Left ventricle myocardium superior (tissue), 1 donor: Measurements from ENCODE around the gene SNX4. TPM values are rescaled to one million over a fixed set of nuclear protein-coding genes. Genes with fewer than 3 reads are reported as not detected.

Experiments used
- ATAC-seq: fragments of 200-7000 bp; cut with Tn5 transposase; one replicate; pipeline ENCODE4 v1.9.1; 2020; ENCODE audit warnings: mild to moderate bottlenecking, moderate library complexity
- DNase-seq: peaks from one replicate; pipeline ENCODE4 v3.0.0-alpha.2; 2020
- intact Hi-C: fragments of 100-400 bp; cut with micrococcal nuclease; formaldehyde crosslinking; loops from one replicate; pipeline ENCODE4 v1.11.0; 2022
- total RNA-seq: library from RNA; stranded (reverse); fragmentation: NEBNext Ultra II Directional; extraction: Animal tissue kit (Norgen Biotek cat#: 25700); gene quantifications from one replicate; pipeline ENCODE4 v1.2.1, GENCODE V29; 2021
- donor health status: DM: no; HTN: yes; CAD: no; lungs with severe emphysema.

The SNX4 gene
- total RNA-seq, 1 donor from 2014 or later, result 17.9 TPM

- ATAC-seq (no peak), DNase-seq (no peak)
- intact Hi-C loops, result no loop called here
These were observed 42.3 kb downstream of the SNX4 start for GRCh38 chr3:125477701-125478100.

- intact Hi-C loops, result no loop called here
- ATAC-seq (no peak), DNase-seq (no peak)
These were observed 49.3 kb downstream of the SNX4 start for GRCh38 chr3:125470671-125471070.

DNA sequence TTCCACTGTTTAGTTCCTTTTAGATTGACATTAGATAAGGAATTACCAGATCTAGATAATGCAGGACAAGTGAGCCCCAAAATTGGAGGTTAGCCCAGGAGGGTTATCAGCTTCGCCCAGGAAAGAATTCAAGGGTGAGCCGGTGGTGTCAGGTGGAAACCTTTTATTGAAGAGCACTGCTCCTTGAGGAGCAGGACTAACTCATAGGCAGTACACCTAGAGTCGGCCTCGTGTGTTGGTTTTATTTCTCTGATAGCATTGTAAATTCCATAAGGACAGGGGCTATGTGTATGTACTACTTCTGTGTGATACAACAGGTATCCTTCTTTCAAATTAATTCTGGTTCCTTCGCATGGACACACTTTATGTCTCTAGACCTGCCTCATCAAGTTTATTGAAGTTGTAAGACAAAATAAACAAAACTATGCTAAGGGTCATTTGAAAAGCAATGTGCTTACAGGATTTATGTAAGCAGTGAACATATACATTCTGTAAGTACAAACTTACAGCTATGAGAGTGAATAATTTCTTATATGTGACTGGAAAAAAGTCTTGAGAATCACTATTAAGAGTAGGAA lies 57.2 kb downstream of the SNX4 start:
- DNase-seq (no peak), ATAC-seq (no peak)
- intact Hi-C loops, result loop anchor here (10.0 kb wide), 1 partner anchor 112 kb away; no protein-coding TSS in a partner anchor

- DNase-seq (no peak), ATAC-seq (no peak)
- intact Hi-C loops, result loop anchor here (10.0 kb wide), 1 partner anchor 113 kb away; no protein-coding TSS in a partner anchor
These were observed 58.1 kb downstream of the SNX4 start for GRCh38 chr3:125461896-125462295.

DNA sequence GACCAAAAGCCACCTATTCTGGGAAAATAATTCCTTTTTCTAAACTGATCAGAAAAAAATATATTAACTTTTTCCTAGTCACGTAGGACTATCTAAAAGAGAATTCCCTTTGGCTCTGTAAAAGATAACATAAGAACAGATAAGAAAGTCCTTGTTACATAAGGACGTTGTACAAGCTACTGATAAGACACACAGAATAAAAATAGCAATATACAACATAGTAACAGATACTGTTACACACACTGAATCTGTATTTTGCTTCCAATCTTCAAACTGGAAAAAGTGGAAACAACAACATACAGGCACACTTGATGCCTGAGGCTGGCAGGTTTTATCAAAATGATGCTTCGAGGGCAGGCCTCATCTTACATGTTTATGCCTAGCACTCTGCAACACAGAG lies 59.8 kb downstream of the SNX4 start:
- intact Hi-C loops, result loop anchor here (10.0 kb wide), 1 partner anchor 115 kb away; no protein-coding TSS in a partner anchor
- no peak for DNase-seq
- peak; percentile 79 for ATAC-seq

DNA sequence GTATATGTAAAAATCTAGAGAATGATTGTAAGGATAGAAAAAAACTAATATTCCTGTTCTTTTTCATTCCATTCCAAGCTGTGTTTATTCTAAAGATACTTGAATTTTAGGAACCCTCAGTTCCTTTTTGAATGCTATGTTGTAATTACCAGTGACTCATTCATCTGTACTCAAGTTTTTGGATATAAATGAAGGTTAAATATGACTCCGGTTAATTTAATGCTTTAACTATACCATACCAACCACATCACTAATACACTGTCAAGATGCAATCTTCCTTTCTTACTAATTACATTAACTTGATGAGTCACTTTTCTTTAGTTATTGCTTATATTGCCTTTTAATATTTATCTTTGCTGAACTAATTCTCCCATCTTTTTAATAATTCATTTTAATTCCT lies 76.1 kb downstream of the SNX4 start:
- no peak for DNase-seq
- intact Hi-C loops, result no loop called here
- no peak for ATAC-seq

DNA sequence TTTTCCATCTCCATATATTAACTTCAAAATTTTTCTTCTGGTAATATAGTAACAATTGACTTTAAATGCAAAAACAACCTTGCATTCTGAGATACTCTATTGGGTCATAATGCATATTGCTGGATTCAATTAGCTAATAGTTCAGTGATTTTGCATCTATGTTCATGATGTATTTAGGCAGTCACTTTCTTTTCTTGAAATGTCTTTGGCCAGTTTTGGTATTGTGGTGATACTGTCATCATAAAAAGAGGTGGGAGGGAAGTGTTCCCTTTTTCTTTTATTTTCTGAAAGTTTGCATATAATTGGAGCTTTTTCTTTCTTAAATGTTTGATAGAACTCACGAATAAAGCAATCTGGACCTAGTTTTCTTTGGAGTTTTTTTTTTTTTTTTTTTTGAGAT lies 77.5 kb downstream of the SNX4 start:
- DNase-seq, result no peak
- intact Hi-C loops, result no loop called here
- no peak for ATAC-seq

DNA sequence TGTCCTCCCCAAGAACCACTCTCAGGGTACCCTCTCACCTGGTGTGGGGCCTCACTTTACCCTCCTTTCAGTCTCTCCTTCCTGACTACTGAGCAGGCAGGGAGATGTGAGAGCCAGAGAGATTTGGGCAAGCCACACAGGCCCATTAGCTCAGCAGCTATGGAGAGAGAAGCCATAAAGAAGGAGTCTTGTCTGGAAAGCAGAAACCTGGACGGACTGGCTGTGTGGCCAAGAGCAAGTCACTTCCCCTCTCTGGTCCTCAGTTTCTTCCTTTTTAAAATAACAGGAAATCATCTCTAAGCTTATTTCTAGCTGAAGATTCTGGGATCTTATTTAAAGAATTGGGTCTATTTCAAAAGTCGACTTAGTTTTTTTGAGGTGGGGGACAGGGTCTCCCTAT lies 79.0 kb downstream of the SNX4 start:
- DNase-seq, result no peak

GRCh38 chr3:125440559-125440955 lies 79.4 kb downstream of the SNX4 start:
- intact Hi-C loops, result no loop called here
- ATAC-seq, result no peak
- no peak for DNase-seq

More for the DNA sequence above, 79.0 kb downstream of the SNX4 start:
- ATAC-seq, result no peak
- intact Hi-C loops, result no loop called here

DNA sequence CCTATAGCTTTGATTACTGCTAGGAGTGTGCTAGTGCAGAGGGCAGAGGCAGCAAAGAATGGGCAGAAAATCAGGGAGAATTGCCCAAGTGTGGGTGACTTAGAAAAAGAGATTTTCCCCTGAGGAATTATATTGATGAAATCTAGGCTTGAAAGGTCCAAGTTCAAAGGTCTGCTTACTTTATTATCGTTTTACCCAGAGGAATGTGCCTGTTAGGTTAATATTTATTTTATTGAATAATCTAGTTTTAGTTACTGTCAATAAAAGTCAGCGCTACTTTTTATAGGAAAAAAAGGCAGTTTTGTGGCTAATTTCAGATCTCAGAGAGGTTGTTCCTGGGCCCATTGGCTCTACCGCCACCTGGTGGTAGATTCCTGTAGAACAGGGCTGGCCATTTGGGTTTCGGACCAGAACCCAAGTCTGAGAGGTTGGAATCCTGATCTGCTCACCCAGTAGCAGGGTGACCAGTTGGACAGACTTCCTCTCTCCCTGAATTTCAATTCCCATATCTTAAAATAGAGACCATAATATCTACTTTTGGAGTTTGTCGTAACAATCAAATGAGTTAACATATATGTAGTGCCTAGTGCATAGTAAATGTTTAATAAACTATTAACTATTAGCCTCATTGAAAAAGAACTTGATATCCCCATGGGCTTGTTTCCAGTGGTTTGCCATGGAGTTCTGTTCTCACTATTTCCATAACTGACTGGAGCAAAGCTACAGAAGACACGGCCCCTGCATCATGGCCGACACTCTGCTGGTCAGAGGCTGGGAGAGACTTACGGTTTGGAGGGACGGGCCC lies 82.2 kb downstream of the SNX4 start:
- ATAC-seq (peak; percentile 49), DNase-seq (peak; percentile 53)
- intact Hi-C loops, result loop anchor here (5.0 kb wide), 1 partner anchor 436 kb away; no protein-coding TSS in a partner anchor

GRCh38 chr3:125436921-125437320 lies 83.1 kb downstream of the SNX4 start:
- intact Hi-C loops, result loop anchor here (5.0 kb wide), 1 partner anchor 435 kb away; no protein-coding TSS in a partner anchor
- no peak for DNase-seq
- ATAC-seq, result no peak

- ATAC-seq (no peak), DNase-seq (no peak)
- intact Hi-C loops, result loop anchor here (5.0 kb wide), 1 partner anchor 433 kb away; no protein-coding TSS in a partner anchor
These were observed 84.8 kb downstream of the SNX4 start for GRCh38 chr3:125435231-125435630.

DNA sequence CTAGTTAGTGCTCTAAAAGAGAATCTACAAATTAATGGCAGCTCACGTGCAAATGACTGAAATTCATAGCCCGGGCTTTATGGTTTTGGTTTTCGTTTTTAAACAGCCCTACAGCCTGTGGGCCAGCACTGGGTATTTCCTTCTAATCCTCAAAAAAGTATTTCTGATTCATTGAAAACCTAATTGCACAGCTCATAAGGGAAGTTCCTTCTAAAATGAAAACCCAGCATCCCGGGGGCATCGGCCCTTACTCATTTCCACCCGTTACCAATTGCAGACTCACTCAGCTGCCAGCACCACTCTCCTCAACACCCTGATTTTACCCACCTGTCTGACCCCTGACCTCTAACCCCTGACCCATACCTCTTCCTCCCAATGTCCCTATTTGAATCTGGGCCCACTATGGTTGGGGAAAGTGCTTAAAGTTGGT lies 85.4 kb downstream of the SNX4 start:
- ATAC-seq (no peak), DNase-seq (no peak)
- intact Hi-C loops, result loop anchor here (5.0 kb wide), 1 partner anchor 432 kb away; no protein-coding TSS in a partner anchor

DNA sequence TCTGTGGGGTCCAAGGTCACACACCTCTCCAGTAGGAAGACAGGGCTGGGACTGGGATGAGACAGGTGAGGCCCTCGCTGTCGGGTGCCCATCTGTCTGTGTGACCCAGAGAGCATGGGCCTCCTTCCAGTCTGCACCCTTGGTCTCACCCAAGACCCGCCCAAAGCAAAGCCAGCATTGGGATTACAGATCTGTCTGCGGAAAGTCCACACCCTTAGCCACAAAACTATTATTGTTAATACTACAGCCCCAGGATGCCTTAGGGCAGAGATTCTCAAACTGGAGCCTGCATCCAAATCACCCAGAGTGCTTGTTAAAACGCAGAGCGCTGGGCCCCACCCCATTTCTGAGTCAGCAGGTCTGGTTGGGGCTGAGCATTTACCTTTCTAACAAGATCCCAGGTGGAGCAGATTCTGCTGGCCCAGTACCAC lies 86.4 kb downstream of the SNX4 start:
- intact Hi-C loops, result no loop called here
- DNase-seq (no peak), ATAC-seq (no peak)

- ATAC-seq (no peak), DNase-seq (no peak)
- intact Hi-C loops, result no loop called here
These were observed 86.9 kb downstream of the SNX4 start for GRCh38 chr3:125433091-125433534.

GRCh38 chr3:125431912-125432790 lies 87.9 kb downstream of the SNX4 start:
- DNase-seq (no peak), ATAC-seq (no peak)
- intact Hi-C loops, result no loop called here

- intact Hi-C loops, result no loop called here
- no peak for DNase-seq
- no peak for ATAC-seq
These were observed 88.6 kb downstream of the SNX4 start for GRCh38 chr3:125431391-125431790.

DNA sequence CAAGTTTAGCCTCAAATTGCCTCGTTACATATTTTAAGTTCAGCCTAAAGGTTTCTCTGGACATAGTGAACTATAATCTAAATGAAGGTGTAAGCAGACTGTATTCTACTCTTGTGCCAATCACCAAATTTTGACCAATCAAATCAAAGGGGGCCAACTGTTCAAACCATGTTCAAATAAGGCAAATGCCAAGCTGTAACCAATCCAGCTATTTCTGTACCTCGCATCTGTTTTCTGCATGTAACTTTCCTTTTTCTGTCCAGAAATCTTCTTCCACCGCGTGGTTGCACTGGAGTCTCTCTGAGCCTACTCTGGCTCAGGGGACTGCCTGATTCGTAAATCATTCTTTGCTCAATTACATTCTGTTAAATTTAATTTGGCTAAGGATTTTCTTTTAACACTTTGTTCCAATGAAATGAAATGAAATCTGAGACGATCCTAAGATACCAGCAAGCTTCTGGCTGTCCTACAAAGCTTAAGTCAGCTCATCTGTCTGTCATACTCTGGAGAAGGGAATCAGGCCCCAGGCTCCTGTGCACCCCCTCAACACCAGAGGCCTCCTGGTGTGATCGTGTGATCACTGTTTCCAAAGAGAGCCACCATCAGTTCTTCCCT lies 91.7 kb downstream of the SNX4 start:
- DNase-seq, result no peak
- ATAC-seq, result no peak
- intact Hi-C loops, result no loop called here

GRCh38 chr3:125418306-125418705 lies 101.7 kb downstream of the SNX4 start:
- ATAC-seq, result no peak
- intact Hi-C loops, result no loop called here
- no peak for DNase-seq
